ENCODE data around the gene MAG.
A peak's percentile ranks its signal among the peaks of the same experiment; 100 is the strongest.

Gene MAG, protein sequence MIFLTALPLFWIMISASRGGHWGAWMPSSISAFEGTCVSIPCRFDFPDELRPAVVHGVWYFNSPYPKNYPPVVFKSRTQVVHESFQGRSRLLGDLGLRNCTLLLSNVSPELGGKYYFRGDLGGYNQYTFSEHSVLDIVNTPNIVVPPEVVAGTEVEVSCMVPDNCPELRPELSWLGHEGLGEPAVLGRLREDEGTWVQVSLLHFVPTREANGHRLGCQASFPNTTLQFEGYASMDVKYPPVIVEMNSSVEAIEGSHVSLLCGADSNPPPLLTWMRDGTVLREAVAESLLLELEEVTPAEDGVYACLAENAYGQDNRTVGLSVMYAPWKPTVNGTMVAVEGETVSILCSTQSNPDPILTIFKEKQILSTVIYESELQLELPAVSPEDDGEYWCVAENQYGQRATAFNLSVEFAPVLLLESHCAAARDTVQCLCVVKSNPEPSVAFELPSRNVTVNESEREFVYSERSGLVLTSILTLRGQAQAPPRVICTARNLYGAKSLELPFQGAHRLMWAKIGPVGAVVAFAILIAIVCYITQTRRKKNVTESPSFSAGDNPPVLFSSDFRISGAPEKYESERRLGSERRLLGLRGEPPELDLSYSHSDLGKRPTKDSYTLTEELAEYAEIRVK

GRCh38 chr19:35291916-35292315, at the start of gene MAG:
MAG (plus strand) TSS chr19:35292161; CDS start chr19:35295409, 3,248 bp downstream.
- no peak for DNase-seq

DNA sequence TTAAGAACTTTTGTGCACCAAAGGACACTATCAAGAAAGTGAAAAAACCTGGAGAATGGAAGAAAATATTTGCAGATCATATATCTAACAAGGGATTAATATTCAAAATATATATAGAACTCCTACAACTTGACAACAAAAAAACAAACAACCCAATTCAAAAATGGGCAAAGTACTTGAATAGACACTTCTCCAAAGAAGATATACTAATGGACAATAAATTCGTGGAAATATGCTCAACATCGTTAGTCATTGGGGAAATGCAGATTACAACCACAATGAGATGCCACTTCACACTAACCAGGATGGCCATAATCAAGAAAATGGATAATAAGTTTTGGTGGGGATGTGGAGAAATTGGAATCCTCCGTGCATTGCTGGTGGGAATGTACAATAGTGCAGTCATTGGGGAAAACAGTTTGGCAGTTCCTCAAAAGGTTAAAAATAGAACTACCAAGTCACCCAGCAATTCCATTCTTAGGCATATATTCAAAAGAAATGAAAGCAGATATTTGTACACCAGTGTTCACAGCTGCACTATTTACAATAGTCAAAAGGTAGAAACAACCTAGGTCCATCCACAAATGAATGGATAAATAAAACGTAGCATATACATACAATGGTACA, 45.4 kb upstream of the MAG start:
- no peak for DNase-seq

DNA sequence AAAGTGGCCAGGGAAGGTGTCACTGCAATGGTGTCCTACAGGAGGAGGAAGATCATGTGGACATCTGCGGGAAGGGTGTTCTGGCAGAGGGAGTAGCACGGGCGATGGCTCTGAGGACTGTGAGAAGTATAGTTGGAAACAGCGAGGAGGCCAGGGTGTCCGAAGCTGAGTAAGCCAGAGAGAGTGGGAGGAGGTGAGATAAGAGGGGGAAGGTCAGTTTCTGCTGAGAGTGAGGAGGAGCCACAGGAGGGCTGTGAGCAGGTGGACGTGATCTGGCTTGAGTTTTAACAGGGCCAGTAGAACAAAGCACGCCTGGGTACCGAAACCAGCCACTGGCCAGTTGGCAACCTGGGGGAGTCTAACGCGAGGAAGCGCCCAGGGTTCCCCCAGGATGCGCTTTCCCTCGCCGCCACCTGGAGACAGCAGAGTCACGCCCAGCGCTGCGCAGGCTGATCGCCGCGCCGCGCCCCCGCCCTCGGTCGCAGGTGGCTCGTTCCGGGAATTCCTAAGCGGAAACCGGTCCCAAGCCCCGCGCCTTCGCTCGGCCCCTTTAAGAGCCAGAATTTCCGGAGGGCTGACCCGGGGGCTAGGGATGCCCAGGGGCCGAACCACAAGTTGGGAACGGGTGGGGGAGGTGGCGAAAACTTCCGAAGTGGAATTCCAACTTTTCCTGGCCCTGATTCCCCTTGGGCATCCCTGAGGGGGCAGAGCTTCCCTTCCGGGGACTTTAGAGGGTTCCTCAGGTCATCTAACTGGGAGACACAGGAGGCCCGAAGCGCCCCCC, 44.2 kb upstream of the MAG start:
- peak; percentile 72 for DNase-seq

DNA sequence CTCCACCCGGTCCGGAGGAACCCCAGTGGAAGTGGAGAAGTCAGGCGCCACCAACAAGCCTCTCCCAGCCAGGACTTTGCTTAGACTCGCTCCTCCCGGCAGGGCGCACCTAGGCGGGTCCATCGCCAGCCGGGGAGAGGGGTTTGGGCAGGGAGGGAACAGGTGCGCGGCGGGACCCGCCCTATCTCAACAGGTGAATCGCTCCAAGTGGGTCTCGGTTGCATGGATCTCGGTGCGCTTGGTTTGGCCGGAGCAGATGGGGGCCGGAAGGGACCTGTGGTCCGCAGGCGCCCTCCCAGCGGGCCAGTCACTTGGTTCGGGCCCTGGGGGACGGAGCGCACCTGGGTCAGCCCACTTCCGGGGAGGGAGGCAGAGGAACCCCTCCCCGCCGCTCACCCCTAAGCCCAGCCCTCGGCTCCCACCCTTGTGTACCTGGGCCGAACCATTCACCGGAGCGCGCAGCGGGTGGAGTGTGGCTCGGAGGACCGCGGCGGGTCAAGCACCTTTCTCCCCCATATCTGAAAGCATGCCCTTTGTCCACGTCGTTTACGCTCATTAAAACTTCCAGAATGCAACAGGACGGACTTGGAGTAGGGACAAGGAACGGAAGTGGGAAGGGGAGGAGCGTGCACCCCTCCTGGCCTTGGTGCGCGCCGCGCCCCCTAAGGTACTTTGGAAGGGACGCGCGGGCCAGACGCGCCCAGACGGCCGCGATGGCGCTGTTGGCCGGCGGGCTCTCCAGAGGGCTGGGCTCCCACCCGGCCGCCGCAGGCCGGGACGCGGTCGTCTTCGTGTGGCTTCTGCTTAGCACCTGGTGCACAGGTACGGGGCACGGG, 43.4 kb upstream of the MAG start, which contains the start of gene LSR:
Gene LSR, plus strand, starts transcription at position 693 of the 836 bp plus-strand sequence. Its CDS starts 21 bp downstream, at position 714.
- peak; percentile 86 for DNase-seq

DNA sequence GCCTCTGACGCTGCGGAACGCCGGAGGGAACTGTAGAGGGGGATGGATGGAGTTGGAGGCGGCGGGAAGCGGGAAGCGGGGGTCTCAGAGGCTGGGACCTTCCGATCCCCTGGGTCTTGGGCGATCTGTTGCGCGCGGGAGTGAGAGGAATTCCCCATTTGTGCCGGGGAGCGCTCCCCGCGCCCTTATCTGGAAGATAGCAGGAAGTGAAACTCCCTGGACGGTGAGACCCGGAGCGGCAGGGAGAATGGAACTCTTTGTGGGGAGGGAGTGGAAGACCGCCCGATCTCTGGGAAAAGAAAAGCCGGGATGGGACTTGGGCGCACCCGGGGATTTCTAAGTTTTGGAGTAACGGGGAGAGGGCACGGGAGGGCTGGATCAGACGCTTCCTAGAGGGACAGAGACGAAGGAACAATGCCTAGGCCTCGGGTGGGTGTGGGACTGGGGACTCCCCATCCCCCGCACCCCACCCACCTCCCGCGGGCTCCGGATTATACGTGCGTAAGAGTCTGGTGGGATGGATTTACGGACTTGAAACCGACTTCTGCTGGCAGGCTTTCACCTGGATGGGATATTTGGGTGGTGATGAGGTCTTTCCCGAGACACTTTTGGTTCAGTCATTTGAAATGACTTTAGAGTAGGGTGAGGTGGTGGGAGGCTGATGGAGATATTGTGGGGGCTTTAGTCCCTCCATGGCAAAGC, 42.7 kb upstream of the MAG start:
- no peak for DNase-seq

GRCh38 chr19:35249848-35250711, 41.9 kb upstream of the MAG start:
- DNase-seq, result no peak

- no peak for DNase-seq
Observed at GRCh38 chr19:35251456-35251855, 40.5 kb upstream of the MAG start.

GRCh38 chr19:35253316-35254286, 38.4 kb upstream of the MAG start:
- DNase-seq, result no peak

GRCh38 chr19:35254341-35255297, 37.3 kb upstream of the MAG start:
- no peak for DNase-seq

DNA sequence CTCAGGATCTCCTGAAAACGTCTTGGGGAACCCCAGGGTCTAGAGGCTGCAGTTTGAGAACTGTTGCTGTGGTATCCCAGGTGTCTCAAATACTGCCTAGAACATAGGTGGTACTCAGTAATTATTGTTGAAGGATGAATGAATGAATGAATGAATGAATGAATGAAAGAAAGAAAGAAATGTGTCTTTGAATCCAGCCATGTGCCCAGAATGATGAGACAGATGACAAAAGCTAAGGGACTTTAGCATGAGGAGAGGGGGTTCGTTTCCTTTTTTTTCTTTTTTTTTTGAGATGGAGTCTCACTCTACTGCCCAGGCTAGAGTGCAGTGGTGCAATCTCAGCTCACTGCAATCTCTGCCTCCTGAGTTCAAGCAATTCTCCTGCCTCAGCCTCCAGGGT, 35.4 kb upstream of the MAG start:
- no peak for DNase-seq

DNA sequence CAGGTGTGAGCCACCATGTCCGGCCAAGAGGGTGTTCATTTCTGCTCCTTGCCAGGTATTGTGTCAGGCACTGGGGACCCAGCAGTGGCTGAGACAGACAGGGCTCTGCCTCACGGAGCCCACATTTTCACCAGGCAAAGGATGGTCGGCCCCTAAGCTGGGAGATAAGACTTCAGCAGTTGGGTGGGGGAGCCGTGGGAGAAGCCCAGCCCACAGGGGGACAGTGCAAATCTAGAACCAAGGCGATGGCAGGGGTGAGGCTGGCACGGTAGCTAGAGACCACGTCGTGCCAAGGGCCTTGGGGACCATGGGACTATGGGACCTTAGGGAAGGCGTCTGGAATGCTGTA, 34.9 kb upstream of the MAG start:
- DNase-seq, result no peak

DNA sequence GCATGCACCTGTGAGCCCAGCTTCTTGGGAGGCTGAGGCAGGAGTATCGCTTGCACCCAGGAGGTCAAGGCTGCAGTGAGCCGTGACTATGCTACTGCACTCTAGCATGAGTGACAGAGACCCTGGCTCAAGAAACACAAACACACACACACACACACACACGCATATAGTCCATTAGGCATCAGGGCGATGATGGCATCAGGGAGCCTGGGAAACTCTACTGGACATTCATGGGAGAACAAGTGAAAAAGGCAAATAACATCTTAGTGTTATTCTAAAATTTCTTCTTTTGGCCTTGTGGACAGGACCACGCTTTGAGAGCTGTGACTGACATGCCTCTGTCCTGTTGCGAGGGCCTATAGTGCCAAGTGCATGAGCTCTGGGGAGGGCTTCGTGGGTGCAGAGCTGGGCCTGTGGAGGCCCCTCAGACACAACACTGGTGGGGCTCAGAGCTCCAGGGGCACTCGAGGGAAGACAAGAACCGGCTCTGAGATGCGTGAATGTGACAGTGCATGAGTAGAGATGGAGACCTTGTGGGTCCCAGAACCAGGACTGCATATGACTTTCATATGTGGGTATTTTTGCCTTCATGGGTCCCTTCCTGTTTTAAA, 31.2 kb upstream of the MAG start:
- no peak for DNase-seq

- DNase-seq, result no peak
Observed at GRCh38 chr19:35261356-35262100, 30.4 kb upstream of the MAG start.

DNA sequence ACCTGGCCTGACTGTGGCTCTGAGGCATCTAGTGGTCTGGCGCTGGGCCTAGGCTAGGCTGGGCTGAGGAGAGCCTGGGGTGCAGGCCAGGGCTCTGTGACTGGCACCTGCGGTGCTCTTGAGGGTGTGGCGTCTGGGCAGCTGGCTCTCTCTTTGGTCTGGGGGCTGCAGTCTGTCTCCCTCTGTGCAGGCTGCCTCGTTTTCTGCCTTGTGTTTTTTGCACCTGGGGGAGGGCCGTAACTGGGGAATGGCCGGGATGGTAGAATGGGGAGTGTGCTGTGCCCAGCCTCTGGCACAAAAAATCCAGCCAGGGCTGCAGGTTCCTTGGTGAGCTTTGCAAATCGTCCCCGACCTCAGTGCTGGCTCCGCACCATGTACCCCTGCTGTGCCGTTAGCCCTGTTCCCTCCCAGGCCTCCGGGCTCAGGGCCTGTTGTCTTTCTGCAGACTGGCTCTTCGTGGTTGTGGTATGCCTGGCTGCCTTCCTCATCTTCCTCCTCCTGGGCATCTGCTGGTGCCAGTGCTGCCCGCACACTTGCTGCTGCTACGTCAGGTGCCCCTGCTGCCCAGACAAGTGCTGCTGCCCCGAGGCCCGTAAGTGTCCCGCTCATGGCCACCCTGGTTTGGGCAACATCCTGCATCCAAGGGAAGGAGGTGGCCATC, 29.7 kb upstream of the MAG start:
- DNase-seq, result no peak

GRCh38 chr19:35264268-35265125, 27.5 kb upstream of the MAG start:
- DNase-seq, result no peak

Data from CD4-positive, alpha-beta T cell treated with Interleukin-17A for 1 hour (primary cell).